Measurements from ENCODE around the gene PLXNA4.

Gene PLXNA4

DNA sequence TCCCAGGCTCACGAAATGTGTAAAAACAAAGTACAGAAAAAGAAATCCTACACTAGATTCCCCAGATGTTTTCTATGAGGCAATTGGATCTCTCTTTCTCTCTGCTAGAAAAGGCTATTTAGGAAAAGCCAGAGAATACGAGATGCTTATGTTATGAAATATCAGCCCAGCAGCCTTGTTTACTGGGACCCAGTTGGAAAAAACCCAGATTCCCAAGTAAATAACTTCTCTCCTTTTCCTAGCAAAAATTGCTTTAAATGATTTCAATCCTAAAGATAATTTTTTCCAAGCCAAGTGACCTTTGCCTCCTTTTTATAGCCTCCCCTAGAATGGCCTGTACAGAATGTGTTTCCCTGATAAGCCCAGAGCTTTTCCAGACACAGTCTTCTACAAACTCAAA lies 199.3 kb downstream of the PLXNA4 start:
- no peaks in the 10 kb centered on the region for H3K36me3 ChIP-seq (ENCODE audit: control insufficient read depth, insufficient read depth, low read length)
- peaks cover 13% of the 10 kb centered on the region for H3K4me1 ChIP-seq (ENCODE audit: control insufficient read depth, low read depth, low read length)
- DNase-seq = no peak
- H4K8ac ChIP-seq (ENCODE audit: low read depth, low read length) = no peak overlapping the region
- H3K79me2 ChIP-seq (ENCODE audit: control insufficient read depth, insufficient read depth, low read length) = no peaks in the 10 kb centered on the region
- no peak overlapping the region for H2BK15ac ChIP-seq (replicated peaks; ENCODE audit: low read depth)
- no CpG with 5 or more reads among the region's 2 CpGs for WGBS (ENCODE audit: extremely low coverage, insufficient coverage, low lambda C conversion rate)
- no peaks in the 10 kb centered on the region for H3K27me3 ChIP-seq (ENCODE audit: insufficient read depth, low read length, poor library complexity)
- no peak overlapping the region for H3K27ac ChIP-seq (ENCODE audit: low read depth, low read length)
- no peak overlapping the region for H3K4me2 ChIP-seq (ENCODE audit: low read length)
- no peaks in the 10 kb centered on the region for H3K79me1 ChIP-seq (ENCODE audit: low read length)
- H3K4ac ChIP-seq (ENCODE audit: low read depth, low read length) = no peak overlapping the region
- H3K9ac ChIP-seq (ENCODE audit: low read length) = no peak overlapping the region
- H3K23ac ChIP-seq (ENCODE audit: low read length) = no peak overlapping the region
- no peak overlapping the region for H3K56ac ChIP-seq (ENCODE audit: low read length)
- H3K4me3 ChIP-seq (ENCODE audit: low read length) = no peak overlapping the region
- H2BK120ac ChIP-seq (ENCODE audit: low read depth, low read length) = no peak overlapping the region
- no peak overlapping the region for H3K18ac ChIP-seq (ENCODE audit: low read length)
- H4K5ac ChIP-seq (ENCODE audit: low read length) = no peak overlapping the region
- H2BK5ac ChIP-seq (ENCODE audit: low read length) = no peak overlapping the region
- H2AK5ac ChIP-seq (ENCODE audit: low read length) = no peak overlapping the region

DNA sequence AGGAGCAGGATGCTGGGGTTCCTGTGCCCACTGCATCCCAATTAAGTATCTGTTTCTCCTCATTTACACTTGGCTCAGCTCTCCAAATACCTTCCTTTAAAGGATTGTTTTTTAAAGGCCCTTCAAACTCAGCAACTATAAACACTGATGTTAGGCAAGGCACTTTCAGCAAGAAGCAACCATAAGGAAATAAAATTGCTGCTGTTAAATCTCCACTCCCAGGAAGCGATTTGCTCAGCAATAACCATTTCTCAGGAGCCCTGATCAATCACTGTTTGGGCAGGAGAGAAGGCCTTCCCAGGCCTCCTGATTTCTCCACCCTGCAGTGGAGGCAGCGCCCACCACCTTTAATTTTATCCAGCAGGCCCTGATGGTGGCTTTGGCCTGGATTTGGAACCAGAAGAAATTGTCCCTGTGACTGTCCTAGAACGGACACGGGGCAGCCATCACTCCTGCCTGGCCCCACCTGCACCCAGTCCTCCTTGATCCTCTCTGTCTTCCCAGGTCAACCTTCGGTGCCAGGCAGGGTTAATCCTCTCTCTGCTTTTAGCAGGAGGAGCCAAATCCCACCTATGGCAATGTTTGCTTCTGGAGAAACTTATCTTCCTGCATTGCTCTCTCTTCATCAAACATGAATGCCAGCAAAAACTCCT lies 199.8 kb downstream of the PLXNA4 start:
- H3K27ac ChIP-seq (ENCODE audit: low read depth, low read length) = no peak overlapping the region
- H3K18ac ChIP-seq (ENCODE audit: low read length) = no peak overlapping the region
- H3K4me2 ChIP-seq (ENCODE audit: low read length) = no peak overlapping the region
- H3K56ac ChIP-seq (ENCODE audit: low read length) = no peak overlapping the region
- H3K4me1 ChIP-seq (ENCODE audit: control insufficient read depth, low read depth, low read length) = peaks cover 11% of the 10 kb centered on the region
- no peaks in the 10 kb centered on the region for H3K79me1 ChIP-seq (ENCODE audit: low read length)
- no peak overlapping the region for H2BK120ac ChIP-seq (ENCODE audit: low read depth, low read length)
- no peak overlapping the region for H3K4me3 ChIP-seq (ENCODE audit: low read length)
- no peak overlapping the region for H2BK5ac ChIP-seq (ENCODE audit: low read length)
- H3K23ac ChIP-seq (ENCODE audit: low read length) = no peak overlapping the region
- H3K4ac ChIP-seq (ENCODE audit: low read depth, low read length) = no peak overlapping the region
- H3K79me2 ChIP-seq (ENCODE audit: control insufficient read depth, insufficient read depth, low read length) = no peaks in the 10 kb centered on the region
- H3K27me3 ChIP-seq (ENCODE audit: insufficient read depth, low read length, poor library complexity) = no peaks in the 10 kb centered on the region
- no peak overlapping the region for H3K9ac ChIP-seq (ENCODE audit: low read length)
- WGBS (ENCODE audit: extremely low coverage, insufficient coverage, low lambda C conversion rate) = no CpG with 5 or more reads among the region's 5 CpGs
- no peak overlapping the region for H2BK15ac ChIP-seq (replicated peaks; ENCODE audit: low read depth)
- no peak overlapping the region for H4K8ac ChIP-seq (ENCODE audit: low read depth, low read length)
- H3K36me3 ChIP-seq (ENCODE audit: control insufficient read depth, insufficient read depth, low read length) = no peaks in the 10 kb centered on the region
- no peak overlapping the region for H4K5ac ChIP-seq (ENCODE audit: low read length)
- H2AK5ac ChIP-seq (ENCODE audit: low read length) = no peak overlapping the region
- DNase-seq = no peak

DNA sequence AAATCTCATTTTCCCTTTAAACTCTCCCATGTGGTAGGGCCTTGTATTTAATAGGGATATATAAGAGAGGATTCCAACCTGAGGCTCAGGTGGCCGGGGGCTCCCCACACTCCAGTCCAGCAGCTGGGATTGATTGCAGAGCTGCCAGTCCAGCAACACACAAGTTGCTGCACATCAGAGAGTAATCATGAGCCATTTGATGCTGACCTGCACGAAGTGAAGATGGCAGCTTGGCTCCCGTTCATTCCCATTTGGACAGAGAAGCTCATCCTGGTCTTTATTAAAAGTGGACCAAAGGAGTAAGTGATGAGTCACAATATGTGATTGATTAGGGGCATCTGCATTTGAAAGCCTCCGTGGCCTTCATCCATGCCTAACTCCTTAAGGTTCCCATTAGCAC lies 202.4 kb downstream of the PLXNA4 start:
- no peak overlapping the region for H4K5ac ChIP-seq (ENCODE audit: low read length)
- WGBS (ENCODE audit: extremely low coverage, insufficient coverage, low lambda C conversion rate) = no CpG with 5 or more reads among the region's 4 CpGs
- no peak overlapping the region for H3K4me2 ChIP-seq (ENCODE audit: low read length)
- no peaks in the 10 kb centered on the region for H3K4me1 ChIP-seq (ENCODE audit: control insufficient read depth, low read depth, low read length)
- H3K36me3 ChIP-seq (ENCODE audit: control insufficient read depth, insufficient read depth, low read length) = no peaks in the 10 kb centered on the region
- H3K79me1 ChIP-seq (ENCODE audit: low read length) = no peaks in the 10 kb centered on the region
- no peak overlapping the region for H4K8ac ChIP-seq (ENCODE audit: low read depth, low read length)
- H3K4ac ChIP-seq (ENCODE audit: low read depth, low read length) = no peak overlapping the region
- H3K27ac ChIP-seq (ENCODE audit: low read depth, low read length) = no peak overlapping the region
- H3K79me2 ChIP-seq (ENCODE audit: control insufficient read depth, insufficient read depth, low read length) = no peaks in the 10 kb centered on the region
- no peak overlapping the region for H2AK5ac ChIP-seq (ENCODE audit: low read length)
- no peak overlapping the region for H2BK5ac ChIP-seq (ENCODE audit: low read length)
- no peak for DNase-seq
- H2BK120ac ChIP-seq (ENCODE audit: low read depth, low read length) = no peak overlapping the region
- H3K27me3 ChIP-seq (ENCODE audit: insufficient read depth, low read length, poor library complexity) = no peaks in the 10 kb centered on the region
- H3K4me3 ChIP-seq (ENCODE audit: low read length) = no peak overlapping the region
- no peak overlapping the region for H2BK15ac ChIP-seq (replicated peaks; ENCODE audit: low read depth)
- H3K9ac ChIP-seq (ENCODE audit: low read length) = no peak overlapping the region
- no peak overlapping the region for H3K23ac ChIP-seq (ENCODE audit: low read length)
- no peak overlapping the region for H3K56ac ChIP-seq (ENCODE audit: low read length)
- H3K18ac ChIP-seq (ENCODE audit: low read length) = no peak overlapping the region

DNA sequence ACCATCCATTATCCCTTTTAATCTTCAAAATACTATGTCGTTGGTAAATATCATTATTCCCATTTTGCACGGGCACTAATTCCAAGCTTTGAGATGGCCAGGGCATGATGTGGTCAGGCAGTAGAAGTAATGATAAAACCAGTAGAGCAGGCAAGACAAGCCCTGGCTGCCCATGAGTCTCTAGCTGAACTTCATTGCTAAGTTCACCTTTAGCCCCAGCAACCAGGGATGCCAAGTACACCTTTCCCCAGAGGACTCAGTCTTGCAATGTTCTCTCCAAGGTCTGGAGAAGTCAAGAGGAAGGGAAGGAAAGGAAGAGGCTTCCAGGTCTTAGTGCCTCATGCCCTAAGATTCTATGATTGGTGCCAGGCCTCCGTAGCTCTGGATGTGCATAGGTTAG lies 203.2 kb downstream of the PLXNA4 start:
- Histone ChIP-seq H2BK15ac (replicated peaks; ENCODE audit: low read depth) (no peak overlapping the region), H3K9ac (ENCODE audit: low read length) (no peak overlapping the region), H3K79me1 (ENCODE audit: low read length) (no peaks in the 10 kb centered on the region), H3K4me2 (ENCODE audit: low read length) (no peak overlapping the region), H3K79me2 (ENCODE audit: control insufficient read depth, insufficient read depth, low read length) (no peaks in the 10 kb centered on the region), H4K5ac (ENCODE audit: low read length) (no peak overlapping the region), H3K18ac (ENCODE audit: low read length) (no peak overlapping the region), H3K27ac (ENCODE audit: low read depth, low read length) (no peak overlapping the region), H3K23ac (ENCODE audit: low read length) (no peak overlapping the region), H3K36me3 (ENCODE audit: control insufficient read depth, insufficient read depth, low read length) (no peaks in the 10 kb centered on the region), H2BK120ac (ENCODE audit: low read depth, low read length) (no peak overlapping the region), H2BK5ac (ENCODE audit: low read length) (no peak overlapping the region), H3K56ac (ENCODE audit: low read length) (no peak overlapping the region), H3K27me3 (ENCODE audit: insufficient read depth, low read length, poor library complexity) (no peaks in the 10 kb centered on the region), H3K4ac (ENCODE audit: low read depth, low read length) (no peak overlapping the region), H2AK5ac (ENCODE audit: low read length) (no peak overlapping the region), H3K4me1 (ENCODE audit: control insufficient read depth, low read depth, low read length) (no peaks in the 10 kb centered on the region), H4K8ac (ENCODE audit: low read depth, low read length) (no peak overlapping the region), H3K4me3 (ENCODE audit: low read length) (no peak overlapping the region)
- no peak for DNase-seq
- no CpG with 5 or more reads among the region's 3 CpGs for WGBS (ENCODE audit: extremely low coverage, insufficient coverage, low lambda C conversion rate)

DNA sequence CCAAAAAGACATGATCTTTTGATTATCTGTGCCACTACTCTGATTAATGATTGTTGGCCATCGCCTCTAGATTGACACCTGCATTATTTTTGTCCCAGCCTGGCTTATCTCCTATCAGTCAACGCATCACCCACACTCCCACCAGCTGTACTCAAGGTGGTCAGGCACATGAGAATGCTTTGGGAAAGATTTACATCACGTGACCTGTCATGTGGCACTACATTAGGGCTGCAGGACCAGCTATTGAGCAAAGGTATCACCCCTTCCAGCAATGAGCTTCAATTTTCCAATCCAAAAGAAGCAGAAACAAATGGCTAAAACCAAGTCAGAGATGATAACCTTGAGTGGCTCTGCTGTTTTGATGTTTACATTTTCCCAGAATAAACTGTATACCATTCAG lies 204.3 kb downstream of the PLXNA4 start:
- H3K79me2 ChIP-seq (ENCODE audit: control insufficient read depth, insufficient read depth, low read length) = no peaks in the 10 kb centered on the region
- DNase-seq = no peak
- no peaks in the 10 kb centered on the region for H3K27me3 ChIP-seq (ENCODE audit: insufficient read depth, low read length, poor library complexity)
- H3K4ac ChIP-seq (ENCODE audit: low read depth, low read length) = no peak overlapping the region
- H2BK5ac ChIP-seq (ENCODE audit: low read length) = no peak overlapping the region
- no peak overlapping the region for H2AK5ac ChIP-seq (ENCODE audit: low read length)
- H2BK120ac ChIP-seq (ENCODE audit: low read depth, low read length) = no peak overlapping the region
- no peak overlapping the region for H3K4me2 ChIP-seq (ENCODE audit: low read length)
- H3K23ac ChIP-seq (ENCODE audit: low read length) = no peak overlapping the region
- H3K4me1 ChIP-seq (ENCODE audit: control insufficient read depth, low read depth, low read length) = no peaks in the 10 kb centered on the region
- H3K36me3 ChIP-seq (ENCODE audit: control insufficient read depth, insufficient read depth, low read length) = no peaks in the 10 kb centered on the region
- no peak overlapping the region for H3K9ac ChIP-seq (ENCODE audit: low read length)
- H3K18ac ChIP-seq (ENCODE audit: low read length) = no peak overlapping the region
- no peak overlapping the region for H3K27ac ChIP-seq (ENCODE audit: low read depth, low read length)
- H3K4me3 ChIP-seq (ENCODE audit: low read length) = no peak overlapping the region
- no CpG with 5 or more reads among the region's 3 CpGs for WGBS (ENCODE audit: extremely low coverage, insufficient coverage, low lambda C conversion rate)
- no peak overlapping the region for H4K5ac ChIP-seq (ENCODE audit: low read length)
- no peaks in the 10 kb centered on the region for H3K79me1 ChIP-seq (ENCODE audit: low read length)
- H4K8ac ChIP-seq (ENCODE audit: low read depth, low read length) = no peak overlapping the region
- no peak overlapping the region for H3K56ac ChIP-seq (ENCODE audit: low read length)
- no peak overlapping the region for H2BK15ac ChIP-seq (replicated peaks; ENCODE audit: low read depth)

DNA sequence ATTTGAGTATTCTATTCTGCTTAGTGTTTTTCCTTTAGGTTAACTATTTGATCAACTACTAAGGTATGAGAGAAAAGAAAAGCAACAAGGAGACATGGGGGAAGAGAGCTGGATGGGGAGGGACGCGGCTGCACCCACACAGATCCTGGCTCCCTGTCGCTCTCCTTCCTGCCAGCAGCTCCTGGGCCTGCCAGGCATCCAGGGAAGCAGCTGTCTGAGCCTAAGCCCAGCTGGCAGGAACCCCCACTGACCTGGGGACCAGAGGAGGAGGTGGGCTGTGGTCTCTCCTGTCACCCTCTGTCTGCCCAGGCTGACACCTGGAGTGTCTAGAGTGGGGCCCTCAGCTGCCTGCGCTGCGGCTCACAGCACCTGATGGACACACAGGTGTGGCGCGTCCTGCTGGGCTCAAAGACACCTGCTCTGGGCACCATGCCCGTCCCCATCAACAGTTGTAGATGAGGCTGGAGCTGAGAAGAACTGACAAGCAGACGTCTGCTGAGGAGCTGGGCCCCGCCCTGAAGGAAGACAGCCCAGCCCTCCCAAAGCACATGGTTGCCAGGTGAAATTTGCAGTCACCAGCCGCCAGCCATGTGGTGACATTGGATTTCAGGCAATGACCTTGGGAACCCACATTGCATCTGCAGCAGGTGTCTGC lies 207.9 kb downstream of the PLXNA4 start:
- Histone ChIP-seq H3K27me3 (ENCODE audit: insufficient read depth, low read length, poor library complexity) (no peaks in the 10 kb centered on the region), H3K36me3 (ENCODE audit: control insufficient read depth, insufficient read depth, low read length) (no peaks in the 10 kb centered on the region), H3K4me2 (ENCODE audit: low read length) (no peak overlapping the region), H3K18ac (ENCODE audit: low read length) (no peak overlapping the region), H4K5ac (ENCODE audit: low read length) (no peak overlapping the region), H2BK5ac (ENCODE audit: low read length) (no peak overlapping the region), H3K27ac (ENCODE audit: low read depth, low read length) (no peak overlapping the region), H3K4ac (ENCODE audit: low read depth, low read length) (no peak overlapping the region), H2AK5ac (ENCODE audit: low read length) (no peak overlapping the region), H3K9ac (ENCODE audit: low read length) (no peak overlapping the region), H4K8ac (ENCODE audit: low read depth, low read length) (no peak overlapping the region), H2BK120ac (ENCODE audit: low read depth, low read length) (no peak overlapping the region), H3K4me3 (ENCODE audit: low read length) (no peak overlapping the region), H3K23ac (ENCODE audit: low read length) (peak overlapping the region; percentile 24), H3K56ac (ENCODE audit: low read length) (no peak overlapping the region), H3K79me2 (ENCODE audit: control insufficient read depth, insufficient read depth, low read length) (no peaks in the 10 kb centered on the region), H3K4me1 (ENCODE audit: control insufficient read depth, low read depth, low read length) (no peaks in the 10 kb centered on the region), H2BK15ac (replicated peaks; ENCODE audit: low read depth) (no peak overlapping the region), H3K79me1 (ENCODE audit: low read length) (no peaks in the 10 kb centered on the region)
- no peak for DNase-seq
- whole genome bisulfite sequencing (ENCODE audit: extremely low coverage, insufficient coverage, low lambda C conversion rate) = no CpG with 5 or more reads among the region's 11 CpGs
